ENCODE data around the gene SIPA1L3.

- TF ChIP-seq EZH2 (IDR thresholded peaks at IDR 0.05; ENCODE audit: insufficient read depth, low read length) (no peak), CTCF (IDR thresholded peaks at IDR 0.05; ENCODE audit: insufficient read depth, low read depth, low read length) (no peak)
Observed at GRCh38 chr19:38211151-38211591, 304.2 kb downstream of the SIPA1L3 start.
